Common myeloid progenitor, CD34-positive (primary cell): Measurements from ENCODE around the gene KIRREL3.

Experiments used
- CTCF ChIA-PET: fragments of 350-600 bp; sonication (Branson Sonifier 250); formaldehyde crosslinking; loops from one replicate; lab custom pipeline; 2021; ENCODE audit warnings: antibody characterized with exemption; lab: Charles Lee
- POLR2A ChIA-PET: fragments of 350-600 bp; sonication (Branson Sonifier 250); formaldehyde crosslinking; loops from one replicate; lab custom pipeline; 2021; ENCODE audit warnings: antibody characterized with exemption; lab: Charles Lee
- DNase-seq, 3 donors: peaks; one replicate each; pipeline versions ENCODE4 v3.0.0 to v3.0.0-alpha.2; 2013
- H3K27ac ChIP-seq, 2 experiments: 1 replicate in 1 of 2; 2 replicates in 1 of 2; pipeline ENCODE4 v1.7.0; 2013; ENCODE audit warnings: inconsistent platforms in 2 of 2, low read length in 2 of 2, mild to moderate bottlenecking in 2 of 2, low read depth in 1 of 2, moderate library complexity in 1 of 2; ENCODE audit not compliant: severe bottlenecking in 2 of 2, insufficient read depth in 1 of 2, poor library complexity in 1 of 2
- H3K27me3 ChIP-seq, 5 experiments: replicated peaks in 2 of 5; 1 replicate in 3 of 5; 2 replicates in 2 of 5; pipeline versions ENCODE4 v1.6.1 to v1.7.0; 2013; ENCODE audit warnings: low read length in 4 of 5, mild to moderate bottlenecking in 2 of 5, moderate library complexity in 2 of 5, inconsistent platforms in 1 of 5; ENCODE audit not compliant: insufficient read depth in 5 of 5, control insufficient read depth in 4 of 5
- H3K36me3 ChIP-seq, 4 experiments: 1 replicate in 2 of 4; 2 replicates in 2 of 4; pipeline versions ENCODE4 v1.6.1 to v1.7.0; 2013; ENCODE audit warnings: low read length in 3 of 4, control low read depth in 1 of 4, mild to moderate bottlenecking in 1 of 4; ENCODE audit not compliant: control insufficient read depth in 4 of 4, insufficient read depth in 4 of 4
- H3K4me1 ChIP-seq, 4 experiments: 1 replicate in 3 of 4; 2 replicates in 1 of 4; pipeline versions ENCODE4 v1.6.1 to v1.7.1; 2013; ENCODE audit warnings: low read length in 3 of 4, mild to moderate bottlenecking in 3 of 4, control low read depth in 1 of 4, inconsistent platforms in 1 of 4, moderate library complexity in 1 of 4; ENCODE audit not compliant: control insufficient read depth in 4 of 4, insufficient read depth in 4 of 4; ENCODE audit errors: control extremely low read depth in 1 of 4
- H3K4me3 ChIP-seq, 7 experiments: 1 replicate in 4 of 7; 2 replicates in 3 of 7; pipeline versions ENCODE4 v1.5.1 to v1.7.0; 2013; ENCODE audit warnings: mild to moderate bottlenecking in 7 of 7, low read length in 6 of 7, moderate library complexity in 6 of 7, inconsistent platforms in 2 of 7, low read depth in 2 of 7, control low read depth in 1 of 7; ENCODE audit not compliant: insufficient read depth in 4 of 7, control insufficient read depth in 1 of 7; ENCODE audit errors: extremely low read depth in 1 of 7
- H3K9me3 ChIP-seq, 5 experiments: 1 replicate in 4 of 5; 2 replicates in 1 of 5; pipeline versions ENCODE4 v1.6.1 to v1.7.1; 2013; ENCODE audit warnings: low read length in 4 of 5, mild to moderate bottlenecking in 2 of 5, inconsistent platforms in 1 of 5, low read depth in 1 of 5, moderate library complexity in 1 of 5; ENCODE audit not compliant: control insufficient read depth in 4 of 5, insufficient read depth in 2 of 5; ENCODE audit errors: control extremely low read depth in 1 of 5
- WGBS: methylation state at CpG from one replicate; pipeline ENCODE4 v1.1.5; 2013; ENCODE audit not compliant: insufficient coverage; 5-methylcytosine and 5-hydroxymethylcytosine counted together

Gene KIRREL3

GRCh38 chr11:126514061-126514693 lies 486.4 kb downstream of the KIRREL3 start:
- 82% methylated on average over 8 of the region's 10 CpGs for WGBS
- ChIA-PET POLR2A (interaction anchor here (0.7 kb wide), 1 partner anchor 13 kb away, joined by 3 read pairs; no protein-coding TSS in a partner anchor), CTCF (interaction anchor here (0.9 kb wide), 1 partner anchor 12 kb away, joined by 4 read pairs; no protein-coding TSS in a partner anchor)
- Histone ChIP-seq H3K36me3 (no peaks in the 10 kb centered on the region), H3K4me3 (no peak overlapping the region), H3K9me3 (no peaks in the 10 kb centered on the region), H3K27me3 (peaks cover 0 to 4% (median 0%) of the 10 kb centered on the region in 5 experiments), H3K27ac (no peak overlapping the region), H3K4me1 (peaks cover 0 to 2% (median 0%) of the 10 kb centered on the region in 4 experiments)
- no peak for DNase-seq

DNA sequence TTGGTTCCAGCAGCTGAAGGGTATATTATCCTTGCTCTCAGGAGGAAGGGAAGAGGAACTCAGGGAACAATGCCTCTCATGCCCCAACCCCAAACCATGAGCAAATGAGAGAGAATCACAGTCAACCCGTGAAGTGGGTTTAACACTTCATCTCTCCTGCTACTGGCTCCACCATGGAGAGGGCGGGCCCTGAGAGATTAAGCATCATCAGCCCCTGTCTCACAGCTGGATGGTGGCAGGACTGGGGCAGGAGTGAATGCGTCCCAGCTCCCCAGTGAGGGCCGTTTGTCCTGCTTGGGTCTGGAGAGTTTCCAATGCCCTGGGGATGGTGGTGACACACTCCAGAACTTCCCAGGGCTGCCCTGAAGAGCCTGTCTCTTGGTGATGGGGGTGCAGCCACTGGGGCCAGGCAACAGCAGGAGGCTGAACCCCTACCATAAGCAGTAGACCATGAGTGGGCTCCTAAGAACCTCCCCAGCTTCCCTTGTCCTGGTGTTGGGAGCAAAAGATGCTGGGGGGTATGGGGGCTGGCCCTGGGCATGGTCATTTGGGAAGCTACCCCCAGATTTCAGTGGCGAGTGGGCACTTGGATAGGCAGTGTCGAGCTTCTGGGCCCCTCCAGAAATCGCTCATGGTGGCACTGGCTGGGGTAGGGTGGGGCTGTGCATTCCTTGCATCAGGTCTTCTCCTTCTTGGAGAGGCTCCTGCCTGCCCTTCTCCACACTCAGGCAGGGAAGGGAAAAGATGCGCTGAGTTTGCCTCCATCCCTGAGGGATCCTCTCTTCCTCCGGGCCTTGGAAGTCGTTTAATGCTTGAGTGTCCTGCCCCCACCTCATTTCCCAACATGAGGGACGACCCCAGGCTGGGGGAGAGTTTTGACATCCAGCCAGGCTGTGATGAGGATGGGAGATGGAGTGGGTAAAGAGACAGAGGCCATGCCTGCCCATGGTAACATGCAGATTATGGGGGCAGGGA lies 487.5 kb downstream of the KIRREL3 start:
- Histone ChIP-seq H3K4me3 (no peak overlapping the region), H3K27me3 (peaks cover 0 to 10% (median 4%) of the 10 kb centered on the region in 5 experiments), H3K4me1 (peaks cover 0 to 2% (median 0%) of the 10 kb centered on the region in 4 experiments), H3K27ac (no peak overlapping the region), H3K36me3 (no peaks in the 10 kb centered on the region), H3K9me3 (no peaks in the 10 kb centered on the region)
- ChIA-PET CTCF (interaction anchor here (0.9 kb wide), 1 partner anchor 11 kb away, joined by 4 read pairs; no protein-coding TSS in a partner anchor), POLR2A (no interaction called here)
- no peak for DNase-seq
- WGBS: 73% methylated on average over 6 of the region's 11 CpGs

- Histone ChIP-seq H3K36me3 (no peaks in the 10 kb centered on the region), H3K4me1 (peaks cover 0 to 2% (median 0%) of the 10 kb centered on the region in 4 experiments), H3K9me3 (peaks cover 0 to 2% (median 0%) of the 10 kb centered on the region in 5 experiments), H3K27me3 (peaks cover 0 to 10% (median 4%) of the 10 kb centered on the region in 5 experiments), H3K4me3 (no peak overlapping the region), H3K27ac (no peak overlapping the region)
- ChIA-PET POLR2A (no interaction called here), CTCF (no interaction called here)
- 83% methylated on average over 7 of the region's 8 CpGs for WGBS
- DNase-seq: no peak
Observed at GRCh38 chr11:126512251-126512650, 488.3 kb downstream of the KIRREL3 start.

- H3K27ac ChIP-seq: no peak overlapping the region
- no peaks in the 10 kb centered on the region for H3K36me3 ChIP-seq
- H3K27me3 ChIP-seq: peaks cover 0 to 10% (median 4%) of the 10 kb centered on the region in 5 experiments
- WGBS: 76% methylated on average over 10 of the region's 14 CpGs
- DNase-seq: no peak
- H3K9me3 ChIP-seq: peaks cover 0 to 8% (median 4%) of the 10 kb centered on the region in 5 experiments
- ChIA-PET CTCF (no interaction called here), POLR2A (no interaction called here)
- H3K4me1 ChIP-seq: peaks cover 0 to 2% (median 0%) of the 10 kb centered on the region in 4 experiments
- H3K4me3 ChIP-seq: no peak overlapping the region
Observed at GRCh38 chr11:126511475-126512115, 489.0 kb downstream of the KIRREL3 start.

DNA sequence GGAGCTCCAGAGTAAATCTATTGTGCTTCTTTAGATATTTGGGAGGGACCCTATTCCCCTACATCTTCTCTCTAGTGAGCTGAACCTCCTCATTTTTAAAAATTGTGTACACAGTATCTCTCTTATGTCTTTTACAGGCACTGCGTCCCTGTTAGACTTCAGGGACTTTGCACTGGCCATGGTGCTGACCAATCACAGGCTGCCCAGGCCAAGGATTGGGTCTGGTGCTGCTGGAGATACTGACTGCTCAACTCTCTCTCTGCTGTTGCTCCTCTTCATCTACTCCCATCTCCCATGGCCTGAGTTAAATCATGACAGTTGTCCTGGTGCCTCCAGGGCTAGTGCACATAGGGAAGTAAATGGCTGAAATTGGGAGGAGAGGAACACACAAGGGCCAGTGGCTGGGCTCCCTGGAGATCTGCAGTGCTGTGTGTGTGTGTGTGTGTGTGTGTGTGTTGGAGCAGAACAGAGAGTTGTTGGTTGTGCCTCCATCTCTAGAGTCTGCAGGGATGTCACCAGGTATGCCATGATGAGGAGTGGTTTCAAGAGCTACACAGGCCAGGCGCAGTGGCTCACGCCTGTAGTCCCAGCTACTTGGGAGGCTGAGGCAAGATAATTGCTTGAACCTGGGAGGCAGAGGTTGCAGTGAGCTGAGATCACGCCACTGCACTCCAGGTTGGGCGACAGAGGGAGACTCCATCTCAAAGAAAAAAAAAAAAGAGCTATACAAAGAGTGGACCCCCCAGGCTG lies 489.8 kb downstream of the KIRREL3 start:
- H3K4me1 ChIP-seq: peaks cover 0 to 1% (median 0%) of the 10 kb centered on the region in 4 experiments
- DNase-seq: no peak
- POLR2A ChIA-PET: no interaction called here
- peaks cover 3 to 12% (median 5%) of the 10 kb centered on the region in 5 experiments for H3K9me3 ChIP-seq
- CTCF ChIA-PET: no interaction called here
- H3K36me3 ChIP-seq: no peaks in the 10 kb centered on the region
- H3K27me3 ChIP-seq: peaks cover 0 to 10% (median 4%) of the 10 kb centered on the region in 5 experiments
- no peak overlapping the region for H3K27ac ChIP-seq
- no peak overlapping the region for H3K4me3 ChIP-seq
- 90% methylated on average over 5 of the region's 5 CpGs for WGBS

GRCh38 chr11:126507646-126508045 lies 492.9 kb downstream of the KIRREL3 start:
- Histone ChIP-seq H3K36me3 (no peaks in the 10 kb centered on the region), H3K4me3 (no peak overlapping the region), H3K4me1 (no peaks in the 10 kb centered on the region), H3K27ac (no peak overlapping the region), H3K9me3 (peaks cover 3 to 26% (median 7%) of the 10 kb centered on the region in 5 experiments), H3K27me3 (peaks cover 0 to 18% (median 4%) of the 10 kb centered on the region in 5 experiments)
- 73% methylated on average over 6 of the region's 8 CpGs for WGBS
- DNase-seq: no peak
- CTCF ChIA-PET: no interaction called here
- POLR2A ChIA-PET: no interaction called here
